Left ventricle myocardium inferior (tissue), 1 donor: ENCODE measurements around the gene PMM2. TPM values are rescaled to one million over a fixed set of nuclear protein-coding genes. Genes with fewer than 3 reads are reported as not detected.

Experiments used
- DNase-seq: peaks from one replicate; pipeline ENCODE4 v3.0.0-alpha.2; 2020
- H3K27ac ChIP-seq: fragments of 200-600 bp; replicated peaks from 2 replicates; pipeline ENCODE4 v1.8.0; 2021
- H3K27me3 ChIP-seq: fragments of 200-600 bp; 2 replicates; pipeline ENCODE4 v1.8.0; 2021; ENCODE audit warnings: low read depth
- H3K36me3 ChIP-seq: fragments of 200-600 bp; 2 replicates; pipeline ENCODE4 v1.8.0; 2021
- H3K4me1 ChIP-seq: fragments of 200-600 bp; 2 replicates; pipeline ENCODE4 v1.8.0; 2021
- H3K4me3 ChIP-seq: fragments of 200-600 bp; 2 replicates; pipeline ENCODE4 v1.8.0; 2021; ENCODE audit warnings: mild to moderate bottlenecking, moderate library complexity
- H3K9me3 ChIP-seq: fragments of 200-600 bp; replicated peaks from 2 replicates; pipeline ENCODE4 v1.8.0; 2021
- CTCF ChIP-seq: fragments of 200-600 bp; IDR thresholded peaks from 2 replicates; pipeline ENCODE4 v1.8.0; 2021; ENCODE audit warnings: antibody characterized with exemption, mild to moderate bottlenecking, borderline replicate concordance
- intact Hi-C: fragments of 100-400 bp; cut with micrococcal nuclease; formaldehyde crosslinking; loops from one replicate; pipeline ENCODE4 v1.11.0; 2022
- total RNA-seq: library from RNA; stranded (reverse); fragmentation: NEBNext Ultra II Directional; extraction: Animal tissue kit (Norgen Biotek cat#: 25700); gene quantifications from one replicate; pipeline ENCODE4 v1.2.1, GENCODE V29; 2021
- donor health status: DM: no; HTN: yes; CAD: no; lungs with severe emphysema.

PMM2 gene
- total RNA-seq, 1 donor from 2014 or later = 13.7 TPM

GRCh38 chr16:8858994-8859912 is 61.6 kb downstream of the PMM2 start:
- no peak for TF ChIP-seq CTCF
- H3K27me3 ChIP-seq = no peaks in the 10 kb centered on the region
- H3K4me1 ChIP-seq = peaks cover 74% of the 10 kb centered on the region
- H3K36me3 ChIP-seq = peaks cover 40% of the 10 kb centered on the region
- no peak overlapping the region for H3K4me3 ChIP-seq
- peak overlapping the region; percentile 90 for H3K27ac ChIP-seq
- intact Hi-C loops = no loop called here
- no peak for DNase-seq
- H3K9me3 ChIP-seq = no peaks in the 10 kb centered on the region

GRCh38 chr16:8859913-8860881 is 62.6 kb downstream of the PMM2 start:
- TF ChIP-seq CTCF = no peak
- DNase-seq = peak; percentile 45
- H3K9me3 ChIP-seq = no peaks in the 10 kb centered on the region
- no peaks in the 10 kb centered on the region for H3K27me3 ChIP-seq
- peaks cover 30% of the 10 kb centered on the region for H3K36me3 ChIP-seq
- H3K27ac ChIP-seq = peak overlapping the region; percentile 90
- intact Hi-C loops = no loop called here
- peak overlapping the region; percentile 30 for H3K4me3 ChIP-seq
- peaks cover 84% of the 10 kb centered on the region for H3K4me1 ChIP-seq

GRCh38 chr16:8861563-8862308 is 64.1 kb downstream of the PMM2 start:
- intact Hi-C loops = no loop called here
- Histone ChIP-seq H3K36me3 (peaks cover 16% of the 10 kb centered on the region), H3K9me3 (no peaks in the 10 kb centered on the region), H3K4me1 (peaks cover 94% of the 10 kb centered on the region), H3K4me3 (peak overlapping the region; percentile 35), H3K27ac (peak overlapping the region; percentile 90), H3K27me3 (no peaks in the 10 kb centered on the region)
- TF ChIP-seq CTCF = no peak
- DNase-seq = peak; percentile 64

GRCh38 chr16:8862309-8863130 is 64.9 kb downstream of the PMM2 start:
- Histone ChIP-seq H3K27me3 (no peaks in the 10 kb centered on the region), H3K4me1 (peaks cover 95% of the 10 kb centered on the region), H3K36me3 (peaks cover 16% of the 10 kb centered on the region), H3K9me3 (no peaks in the 10 kb centered on the region), H3K4me3 (peak overlapping the region; percentile 35), H3K27ac (peak overlapping the region; percentile 90)
- no peak for TF ChIP-seq CTCF
- DNase-seq = no peak
- intact Hi-C loops = no loop called here
